Measurements from ENCODE around the gene SMAP2. TPM values are rescaled to one million over a fixed set of nuclear protein-coding genes. Genes with fewer than 3 reads are reported as not detected.

SMAP2 gene
- total and polyA plus RNA-seq, 10 of the 15 experiments (the other 5 are each of a cell fraction or from before 2014, with no cell fraction given), result 33.4 to 177 (median 105) TPM

DNA sequence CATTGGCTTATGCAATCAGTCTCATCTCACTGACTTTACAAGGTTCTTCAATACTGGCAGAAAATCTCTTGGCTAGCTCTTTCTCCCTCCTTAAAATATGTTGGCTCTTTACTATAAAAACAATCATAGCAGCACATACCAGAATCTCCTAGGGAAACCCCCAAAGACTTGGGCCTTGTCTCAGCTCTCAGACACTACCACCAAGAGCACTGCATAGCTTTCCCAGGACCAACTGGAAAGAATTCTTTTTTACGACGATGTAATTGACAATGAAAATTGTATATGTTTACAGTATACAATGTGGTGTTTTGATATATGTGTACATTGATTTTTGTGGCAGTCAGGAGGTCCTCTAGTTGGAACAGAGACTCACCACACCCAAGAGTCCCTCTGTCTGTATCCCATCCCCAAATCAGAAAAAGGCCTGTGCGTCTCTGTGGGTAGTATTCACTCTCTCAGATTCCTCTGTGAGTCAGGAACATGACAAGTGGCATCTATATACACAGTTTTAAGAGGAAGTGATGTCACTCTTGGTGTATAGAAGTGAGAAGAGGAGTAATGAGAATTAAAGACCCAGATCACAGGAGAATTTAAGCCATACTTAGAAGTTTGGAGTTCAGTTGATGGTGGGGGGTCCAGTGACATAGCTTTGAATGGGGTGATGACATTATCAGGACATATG, 21.1 kb downstream of the SMAP2 start:
- FAIRE-seq (no peak), ATAC-seq (peak; percentile 70), DNase-seq (ENCODE audit: low read depth, low spot score) (no peak)
- WGBS (ENCODE audit: insufficient coverage, insufficient replicate concordance, low lambda C conversion rate, missing lambda C conversion rate), result 2% methylated on average over 3 of the region's 3 CpGs
- CTCF ChIA-PET, result interaction anchor here (1.2 to 4.4 kb wide), 4 partner anchors 10 to 57 kb away, joined by 3 to 27 read pairs (median 9); no protein-coding TSS in a partner anchor
- in situ Hi-C loops (cut with MboI) (no loop called here), intact Hi-C loops (cut with micrococcal nuclease; ENCODE audit: unreplicated experiment) (no loop called here)
- no peaks in the 10 kb centered on the region for H3K9me3 ChIP-seq (replicated peaks; ENCODE audit: control insufficient read depth, insufficient read depth, low read length)
- POLR2A ChIA-PET, result interaction anchor here (0.6 to 15.7 kb wide), 5 partner anchors 6 to 118 kb away, joined by 3 to 243 read pairs (median 17); partner anchors contain the start of gene SMAP2
- no peak overlapping the region for H2AFZ ChIP-seq (ENCODE audit: control insufficient read depth, low read depth, low read length)
- H3K4me1 ChIP-seq (ENCODE audit: control insufficient read depth, insufficient read depth, low read length), result peaks cover 64% of the 10 kb centered on the region
- H4K20me1 ChIP-seq (ENCODE audit: control insufficient read depth, insufficient read depth), result no peaks in the 10 kb centered on the region; the same call in 1 of the 2 replicates
- H3K27me3 ChIP-seq (replicated peaks in 1 of 2; ENCODE audit: control insufficient read depth in 2 of 2, insufficient read depth in 2 of 2, low read length in 1 of 2), result no peaks in the 10 kb centered on the region
- RAD21 ChIA-PET (ENCODE audit: unreplicated experiment), result interaction anchor here (1.4 to 2.1 kb wide), 2 partner anchors 9 to 13 kb away, joined by 5 to 13 read pairs; no protein-coding TSS in a partner anchor
- H3K9ac ChIP-seq (ENCODE audit: control insufficient read depth, insufficient read depth, low read length), result no peak overlapping the region
- SMC1A ChIA-PET (ENCODE audit: uncharacterized antibody, unreplicated experiment), result interaction anchor here (1.0 to 18.1 kb wide), 4 partner anchors 7 to 56 kb away, joined by 3 to 426 read pairs (median 50); no protein-coding TSS in a partner anchor
- no peak overlapping the region for H3K4me3 ChIP-seq
- peaks cover 2 to 6% of the 10 kb centered on the region in 2 experiments; a peak in 2 of 4 replicates for H3K36me3 ChIP-seq (ENCODE audit: control insufficient read depth in 2 of 2, insufficient read depth in 2 of 2, low read length in 1 of 2)
- H3K4me2 ChIP-seq (ENCODE audit: control insufficient read depth, insufficient read depth), result peak overlapping the region; percentile 11; the same call in 1 of the 2 replicates
- TSS peak; percentile 97 for BruUV-seq (replicated peaks)
- H3K27ac ChIP-seq (ENCODE audit: control insufficient read depth, insufficient read depth), result peak overlapping the region; percentile 62
- H3K79me2 ChIP-seq (ENCODE audit: control insufficient read depth, insufficient read depth, low read length), result peaks cover 99% of the 10 kb centered on the region
- TF ChIP-seq, protein P1, sequence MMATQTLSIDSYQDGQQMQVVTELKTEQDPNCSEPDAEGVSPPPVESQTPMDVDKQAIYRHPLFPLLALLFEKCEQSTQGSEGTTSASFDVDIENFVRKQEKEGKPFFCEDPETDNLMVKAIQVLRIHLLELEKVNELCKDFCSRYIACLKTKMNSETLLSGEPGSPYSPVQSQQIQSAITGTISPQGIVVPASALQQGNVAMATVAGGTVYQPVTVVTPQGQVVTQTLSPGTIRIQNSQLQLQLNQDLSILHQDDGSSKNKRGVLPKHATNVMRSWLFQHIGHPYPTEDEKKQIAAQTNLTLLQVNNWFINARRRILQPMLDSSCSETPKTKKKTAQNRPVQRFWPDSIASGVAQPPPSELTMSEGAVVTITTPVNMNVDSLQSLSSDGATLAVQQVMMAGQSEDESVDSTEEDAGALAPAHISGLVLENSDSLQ (IDR thresholded peaks at IDR 0.05), result peak; percentile 14; the same call in 1 of the 2 replicates
- TF ChIP-seq CHD2 (IDR thresholded peaks at IDR 0.05; ENCODE audit: borderline replicate concordance, low read depth, low read length) (no peak), PAX8 (IDR thresholded peaks at IDR 0.05) (no peak), BRCA1 (IDR thresholded peaks at IDR 0.05; ENCODE audit: low read depth, low read length) (no peak), SPI1 (IDR thresholded peaks at IDR 0.05; ENCODE audit: borderline replicate concordance, insufficient read depth, low read depth, low read length) (peak; percentile 63; the same call in 1 of the 2 replicates), CREM (IDR thresholded peaks at IDR 0.05; ENCODE audit: low read depth) (peak; percentile 28; the same call in 1 of the 2 replicates), ATF7 (IDR thresholded peaks at IDR 0.05; ENCODE audit: low read depth) (peak; percentile 79), SMAD1 (IDR thresholded peaks at IDR 0.05; ENCODE audit: low read depth, partially characterized antibody) (no peak), RUNX3 (IDR thresholded peaks at IDR 0.05; ENCODE audit: low read length) (0 out of 2 replicates have a peak, but pooled peaks have one; percentile 20), TBL1XR1 (IDR thresholded peaks at IDR 0.05; ENCODE audit: low read depth, low read length) (no peak), ZNF207 (IDR thresholded peaks at IDR 0.05; ENCODE audit: borderline replicate concordance) (no peak), RBBP5 (conservative IDR thresholded peaks at IDR 0.05) (no peak), TCF12 (IDR thresholded peaks at IDR 0.05; ENCODE audit: low read depth, low read length) (no peak), MTA3 (IDR thresholded peaks at IDR 0.05; ENCODE audit: borderline replicate concordance, low read length) (no peak)
- TF ChIP-seq, protein P2, sequence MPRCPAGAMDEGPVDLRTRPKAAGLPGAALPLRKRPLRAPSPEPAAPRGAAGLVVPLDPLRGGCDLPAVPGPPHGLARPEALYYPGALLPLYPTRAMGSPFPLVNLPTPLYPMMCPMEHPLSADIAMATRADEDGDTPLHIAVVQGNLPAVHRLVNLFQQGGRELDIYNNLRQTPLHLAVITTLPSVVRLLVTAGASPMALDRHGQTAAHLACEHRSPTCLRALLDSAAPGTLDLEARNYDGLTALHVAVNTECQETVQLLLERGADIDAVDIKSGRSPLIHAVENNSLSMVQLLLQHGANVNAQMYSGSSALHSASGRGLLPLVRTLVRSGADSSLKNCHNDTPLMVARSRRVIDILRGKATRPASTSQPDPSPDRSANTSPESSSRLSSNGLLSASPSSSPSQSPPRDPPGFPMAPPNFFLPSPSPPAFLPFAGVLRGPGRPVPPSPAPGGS (IDR thresholded peaks at IDR 0.05; ENCODE audit: borderline replicate concordance, insufficient read depth, low read depth, low read length, poor library complexity, severe bottlenecking), result no peak
- TF ChIP-seq, protein P3, sequence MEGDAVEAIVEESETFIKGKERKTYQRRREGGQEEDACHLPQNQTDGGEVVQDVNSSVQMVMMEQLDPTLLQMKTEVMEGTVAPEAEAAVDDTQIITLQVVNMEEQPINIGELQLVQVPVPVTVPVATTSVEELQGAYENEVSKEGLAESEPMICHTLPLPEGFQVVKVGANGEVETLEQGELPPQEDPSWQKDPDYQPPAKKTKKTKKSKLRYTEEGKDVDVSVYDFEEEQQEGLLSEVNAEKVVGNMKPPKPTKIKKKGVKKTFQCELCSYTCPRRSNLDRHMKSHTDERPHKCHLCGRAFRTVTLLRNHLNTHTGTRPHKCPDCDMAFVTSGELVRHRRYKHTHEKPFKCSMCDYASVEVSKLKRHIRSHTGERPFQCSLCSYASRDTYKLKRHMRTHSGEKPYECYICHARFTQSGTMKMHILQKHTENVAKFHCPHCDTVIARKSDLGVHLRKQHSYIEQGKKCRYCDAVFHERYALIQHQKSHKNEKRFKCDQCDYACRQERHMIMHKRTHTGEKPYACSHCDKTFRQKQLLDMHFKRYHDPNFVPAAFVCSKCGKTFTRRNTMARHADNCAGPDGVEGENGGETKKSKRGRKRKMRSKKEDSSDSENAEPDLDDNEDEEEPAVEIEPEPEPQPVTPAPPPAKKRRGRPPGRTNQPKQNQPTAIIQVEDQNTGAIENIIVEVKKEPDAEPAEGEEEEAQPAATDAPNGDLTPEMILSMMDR (IDR thresholded peaks at IDR 0.05 in 2 of 3, conservative IDR thresholded peaks at IDR 0.05 in 1 of 3; ENCODE audit: control insufficient read depth in 2 of 3, extremely low read depth in 1 of 3, insufficient read depth in 1 of 3, low read depth in 3 of 3, low read length in 3 of 3), result no peak

Measured in GM12878 (cell line).